ENCODE measurements around the gene CAMKK2.

- TF ChIP-seq CTCF (conservative IDR thresholded peaks at IDR 0.05 in 1 of 2, IDR thresholded peaks at IDR 0.05 in 1 of 2; ENCODE audit: low read depth in 1 of 2, low read length in 2 of 2): no peak
- no peak for TF ChIP-seq EZH2 (IDR thresholded peaks at IDR 0.05; ENCODE audit: low read length, missing control alignments)
These were observed 3.7 kb upstream of the CAMKK2 start for GRCh38 chr12:121300083-121300819.

All from fibroblast of lung (primary cell).